ENCODE results near the gene ORC4.

DNA sequence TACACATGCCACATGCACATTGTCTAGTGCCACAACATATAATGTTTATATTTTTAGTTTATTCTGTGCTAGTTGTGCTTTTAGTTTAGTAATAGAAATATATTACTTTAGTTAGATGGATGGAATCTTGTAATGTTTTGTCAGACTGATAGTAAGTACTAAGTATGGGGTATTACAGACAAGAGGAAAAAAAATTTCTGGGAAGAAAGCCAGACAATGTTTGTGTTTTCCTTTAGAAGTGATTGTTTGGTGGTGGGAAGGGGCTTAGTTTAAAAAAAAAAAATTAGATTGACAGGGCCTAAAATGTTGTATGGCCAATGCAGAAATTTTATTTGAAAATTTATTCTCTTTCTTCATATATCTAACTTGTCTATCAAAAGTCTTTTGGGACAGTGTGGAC lies 137.9 kb downstream of the ORC4 start:
- TF ChIP-seq, protein P1, sequence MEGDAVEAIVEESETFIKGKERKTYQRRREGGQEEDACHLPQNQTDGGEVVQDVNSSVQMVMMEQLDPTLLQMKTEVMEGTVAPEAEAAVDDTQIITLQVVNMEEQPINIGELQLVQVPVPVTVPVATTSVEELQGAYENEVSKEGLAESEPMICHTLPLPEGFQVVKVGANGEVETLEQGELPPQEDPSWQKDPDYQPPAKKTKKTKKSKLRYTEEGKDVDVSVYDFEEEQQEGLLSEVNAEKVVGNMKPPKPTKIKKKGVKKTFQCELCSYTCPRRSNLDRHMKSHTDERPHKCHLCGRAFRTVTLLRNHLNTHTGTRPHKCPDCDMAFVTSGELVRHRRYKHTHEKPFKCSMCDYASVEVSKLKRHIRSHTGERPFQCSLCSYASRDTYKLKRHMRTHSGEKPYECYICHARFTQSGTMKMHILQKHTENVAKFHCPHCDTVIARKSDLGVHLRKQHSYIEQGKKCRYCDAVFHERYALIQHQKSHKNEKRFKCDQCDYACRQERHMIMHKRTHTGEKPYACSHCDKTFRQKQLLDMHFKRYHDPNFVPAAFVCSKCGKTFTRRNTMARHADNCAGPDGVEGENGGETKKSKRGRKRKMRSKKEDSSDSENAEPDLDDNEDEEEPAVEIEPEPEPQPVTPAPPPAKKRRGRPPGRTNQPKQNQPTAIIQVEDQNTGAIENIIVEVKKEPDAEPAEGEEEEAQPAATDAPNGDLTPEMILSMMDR (IDR thresholded peaks at IDR 0.05): no peak
- no peak for TF ChIP-seq POLR2A (IDR thresholded peaks at IDR 0.05)
